ENCODE measurements around the gene PET100. TPM values are rescaled to one million over a fixed set of nuclear protein-coding genes. Genes with fewer than 3 reads are reported as not detected.

PET100 gene
- total RNA-seq, 1 experiment from 2014 or later = 42.7 TPM

- in situ Hi-C loops (cut with HindIII; ENCODE audit: low pct_unique_long_range_greater_than_20kb, low sequenced_read_pairs) = no loop called here
- no peak for DNase-seq (ENCODE audit: low read depth)
Observed at GRCh38 chr19:7669641-7670040, 40.0 kb downstream of the PET100 start.

- in situ Hi-C loops (cut with HindIII; ENCODE audit: low pct_unique_long_range_greater_than_20kb, low sequenced_read_pairs) = no loop called here
- DNase-seq (ENCODE audit: low read depth) = no peak
Observed at GRCh38 chr19:7670150-7670783, 40.7 kb downstream of the PET100 start.

- in situ Hi-C loops (cut with HindIII; ENCODE audit: low pct_unique_long_range_greater_than_20kb, low sequenced_read_pairs) = no loop called here
- no peak for DNase-seq (ENCODE audit: low read depth)
Observed at GRCh38 chr19:7670790-7671189, 41.2 kb downstream of the PET100 start.

- in situ Hi-C loops (cut with HindIII; ENCODE audit: low pct_unique_long_range_greater_than_20kb, low sequenced_read_pairs) = no loop called here
- no peak for DNase-seq (ENCODE audit: low read depth)
Observed at GRCh38 chr19:7672522-7672921, 42.9 kb downstream of the PET100 start.

- in situ Hi-C loops (cut with HindIII; ENCODE audit: low pct_unique_long_range_greater_than_20kb, low sequenced_read_pairs) = no loop called here
- peak; percentile 50 for DNase-seq (ENCODE audit: low read depth)
Observed at GRCh38 chr19:7674010-7675005, 44.7 kb downstream of the PET100 start.

- in situ Hi-C loops (cut with HindIII; ENCODE audit: low pct_unique_long_range_greater_than_20kb, low sequenced_read_pairs) = no loop called here
- no peak for DNase-seq (ENCODE audit: low read depth)
Observed at GRCh38 chr19:7676376-7676775, 46.8 kb downstream of the PET100 start.

GRCh38 chr19:7676854-7677253 lies 47.3 kb downstream of the PET100 start, which contains the start of gene MCEMP1:
Gene MCEMP1 (plus strand): TSS chr19:7677090. CDS start chr19:7677121, 31 bp downstream.
- no peak for DNase-seq (ENCODE audit: low read depth)
- in situ Hi-C loops (cut with HindIII; ENCODE audit: low pct_unique_long_range_greater_than_20kb, low sequenced_read_pairs) = no loop called here

- in situ Hi-C loops (cut with HindIII; ENCODE audit: low pct_unique_long_range_greater_than_20kb, low sequenced_read_pairs) = no loop called here
- DNase-seq (ENCODE audit: low read depth) = no peak
Observed at GRCh38 chr19:7677669-7678311, 48.2 kb downstream of the PET100 start.

GRCh38 chr19:7678971-7679751 lies 49.6 kb downstream of the PET100 start:
- in situ Hi-C loops (cut with HindIII; ENCODE audit: low pct_unique_long_range_greater_than_20kb, low sequenced_read_pairs) = no loop called here

GRCh38 chr19:7679771-7680605 lies 50.4 kb downstream of the PET100 start:
- in situ Hi-C loops (cut with HindIII; ENCODE audit: low pct_unique_long_range_greater_than_20kb, low sequenced_read_pairs) = no loop called here
- no peak for DNase-seq (ENCODE audit: low read depth)

More at GRCh38 chr19:7678971-7679751, 49.6 kb downstream of the PET100 start:
- DNase-seq (ENCODE audit: low read depth) = no peak

- DNase-seq (ENCODE audit: low read depth) = peak; percentile 49
- in situ Hi-C loops (cut with HindIII; ENCODE audit: low pct_unique_long_range_greater_than_20kb, low sequenced_read_pairs) = no loop called here
Observed at GRCh38 chr19:7680606-7681339, 51.2 kb downstream of the PET100 start, which contains the start of gene TRAPPC5. Gene TRAPPC5 (plus strand): TSS chr19:7680833. CDS start chr19:7682254, 1,421 bp downstream.

Other genes starting within 250 kb of the PET100 start
- gene PEX11G, start 140.8 kb upstream of the PET100 start, total RNA-seq (2014; rRNA removed; shearing (Covaris generic); ENCODE audit: low replicate concordance) = 4.7 and 9.1 TPM in 2 replicates
- gene ZNF358, start 113.7 kb upstream of the PET100 start, total RNA-seq (2014; rRNA removed; shearing (Covaris generic); ENCODE audit: low replicate concordance) = 22.9 and 33.6 TPM in 2 replicates
- gene MCOLN1, start 107.2 kb upstream of the PET100 start, total RNA-seq (2014; rRNA removed; shearing (Covaris generic); ENCODE audit: low replicate concordance) = 0.61 and 3.2 TPM in 2 replicates
- 38.0 and 39.4 TPM in 2 replicates for gene PNPLA6, start 94.1 kb upstream of the PET100 start, total RNA-seq (2014; rRNA removed; shearing (Covaris generic); ENCODE audit: low replicate concordance)
- gene CAMSAP3, start 33.9 kb upstream of the PET100 start, total RNA-seq (2014; rRNA removed; shearing (Covaris generic); ENCODE audit: low replicate concordance) = 3.9 and 5.2 TPM in 2 replicates
- 29.7 and 79.6 TPM in 2 replicates for gene XAB2, start 248 bp upstream of the PET100 start, total RNA-seq (2014; rRNA removed; shearing (Covaris generic); ENCODE audit: low replicate concordance)
- not detected in 2 replicates for gene PCP2, start 3.9 kb downstream of the PET100 start, total RNA-seq (2014; rRNA removed; shearing (Covaris generic); ENCODE audit: low replicate concordance)
- 7.1 and 14.5 TPM in 2 replicates for gene STXBP2, start 7.3 kb downstream of the PET100 start, total RNA-seq (2014; rRNA removed; shearing (Covaris generic); ENCODE audit: low replicate concordance)
- gene RETN, start 39.3 kb downstream of the PET100 start, total RNA-seq (2014; rRNA removed; shearing (Covaris generic); ENCODE audit: low replicate concordance) = not detected in 2 replicates
- not detected in 2 replicates for gene MCEMP1, start 47.3 kb downstream of the PET100 start, total RNA-seq (2014; rRNA removed; shearing (Covaris generic); ENCODE audit: low replicate concordance)
- gene TRAPPC5, start 51.0 kb downstream of the PET100 start, total RNA-seq (2014; rRNA removed; shearing (Covaris generic); ENCODE audit: low replicate concordance) = 83.3 and 104 TPM in 2 replicates
- gene FCER2, start 72.3 kb downstream of the PET100 start, total RNA-seq (2014; rRNA removed; shearing (Covaris generic); ENCODE audit: low replicate concordance) = not detected in 2 replicates
- gene CLEC4G, start 102.3 kb downstream of the PET100 start, total RNA-seq (2014; rRNA removed; shearing (Covaris generic); ENCODE audit: low replicate concordance) = not detected in 2 replicates
- not detected in 2 replicates for gene CD209, start 117.7 kb downstream of the PET100 start, total RNA-seq (2014; rRNA removed; shearing (Covaris generic); ENCODE audit: low replicate concordance)
- gene CLEC4M, start 133.4 kb downstream of the PET100 start, total RNA-seq (2014; rRNA removed; shearing (Covaris generic); ENCODE audit: low replicate concordance) = not detected in 2 replicates
- 2.9 and 10.7 TPM in 2 replicates for gene EVI5L, start 200.4 kb downstream of the PET100 start, total RNA-seq (2014; rRNA removed; shearing (Covaris generic); ENCODE audit: low replicate concordance)
- gene PRR36, start 244.6 kb downstream of the PET100 start, total RNA-seq (2014; rRNA removed; shearing (Covaris generic); ENCODE audit: low replicate concordance) = 0.03 TPM in 1 of 2 replicates, not detected in the other

Measured in Caki2 (cell line).